H1 (cell line): ENCODE measurements around the gene FAM53B. TPM values are rescaled to one million over a fixed set of nuclear protein-coding genes. Genes with fewer than 3 reads are reported as not detected.
"Not testable (repeated sequence)": the region's sequence is repeated elsewhere in the genome, so short reads cannot be mapped to it uniquely, and the experiment has no call there.

ENCODE experiments used
- CTCF ChIA-PET: fragments of 300-600 bp; sonication (Branson Sonifier 250); formaldehyde crosslinking; loops from one replicate; lab custom pipeline; 2021; ENCODE audit not compliant: partially characterized antibody; lab: Charles Lee
- POLR2A ChIA-PET: fragments of 300-600 bp; sonication (Branson Sonifier 250); formaldehyde crosslinking; loops from one replicate; lab custom pipeline; 2021; ENCODE audit warnings: inconsistent platforms; ENCODE audit not compliant: partially characterized antibody; lab: Charles Lee
- DNase-seq, 2 experiments: peaks; one replicate each; pipeline versions ENCODE4 v3.0.0 to v3.0.0-alpha.2; 2010 to 2022; ENCODE audit warnings: low spot score in 2 of 2, low read depth in 1 of 2, mixed read lengths in 1 of 2
- FAIRE-seq: peaks from 2 replicates; lab custom pipeline; 2011; peaks lifted over from hg19 to GRCh38; lab: Jason Lieb, UNC
- H2AFZ ChIP-seq: 2 replicates; pipeline ENCODE4 v1.8.1; 2012; ENCODE audit warnings: low read length, inconsistent platforms
- H2AK5ac ChIP-seq: 2 replicates; pipeline ENCODE4 v1.6.1; 2013; ENCODE audit warnings: low read depth, low read length
- H2BK120ac ChIP-seq: replicated peaks from 2 replicates; pipeline ENCODE3; 2013; ENCODE audit warnings: low read depth, low read length, inconsistent platforms
- H2BK12ac ChIP-seq: 2 replicates; pipeline ENCODE4 v1.6.1; 2013; ENCODE audit warnings: low read depth, low read length
- H2BK15ac ChIP-seq: 2 replicates; pipeline ENCODE4 v1.6.1; 2013; ENCODE audit warnings: low read length
- H2BK20ac ChIP-seq: 2 replicates; pipeline ENCODE4 v1.6.1; 2013; ENCODE audit warnings: low read length
- H2BK5ac ChIP-seq: 2 replicates; pipeline ENCODE4 v1.6.1; 2013; ENCODE audit warnings: low read depth, low read length
- H3K14ac ChIP-seq: 2 replicates; pipeline ENCODE4 v1.6.1; 2013; ENCODE audit warnings: inconsistent platforms; ENCODE audit not compliant: insufficient read length
- H3K18ac ChIP-seq: 2 replicates; pipeline ENCODE4 v1.6.1; 2013; ENCODE audit warnings: low read length; ENCODE audit errors: extremely low read depth
- H3K23ac ChIP-seq: 2 replicates; pipeline ENCODE4 v1.6.1; 2013; ENCODE audit warnings: inconsistent platforms; ENCODE audit not compliant: insufficient read length
- H3K23me2 ChIP-seq: 2 replicates; pipeline ENCODE4 v1.6.1; 2013; ENCODE audit warnings: low read depth, low read length
- H3K27ac ChIP-seq: 2 replicates; pipeline ENCODE4 v1.6.1; 2011; ENCODE audit warnings: low read depth, low read length, inconsistent platforms
- H3K27me3 ChIP-seq, 4 experiments: replicated peaks in 1 of 4; 1 replicate in 1 of 4; 2 replicates in 3 of 4; pipeline versions ENCODE4 v1.6.1 to v1.8.1; 2011 to 2013; ENCODE audit warnings: low read length in 3 of 4, mild to moderate bottlenecking in 3 of 4, inconsistent platforms in 2 of 4, mixed read lengths in 2 of 4, moderate library complexity in 1 of 4; ENCODE audit not compliant: control insufficient read depth in 3 of 4, insufficient read depth in 3 of 4; ENCODE audit errors: extremely low read depth in 1 of 4
- H3K36me3 ChIP-seq, 4 experiments: 2 replicates each; pipeline versions ENCODE4 v1.6.1 to v1.8.1; 2011 to 2013; ENCODE audit warnings: mild to moderate bottlenecking in 4 of 4, low read length in 3 of 4, moderate library complexity in 2 of 4, control low read depth in 1 of 4, inconsistent platforms in 1 of 4; ENCODE audit not compliant: insufficient read depth in 4 of 4, control insufficient read depth in 2 of 4
- H3K4ac ChIP-seq: replicated peaks from 2 replicates; pipeline ENCODE3; 2013; ENCODE audit warnings: low read length, low read depth, mixed read lengths, inconsistent platforms; ENCODE audit not compliant: insufficient read length
- H3K4me1 ChIP-seq, 4 experiments: replicated peaks in 1 of 4; 1 replicate in 1 of 4; 2 replicates in 3 of 4; pipeline versions ENCODE4 v1.6.1 to v1.8.1; 2011 to 2013; ENCODE audit warnings: low read length in 3 of 4, inconsistent platforms in 2 of 4, mixed read lengths in 1 of 4; ENCODE audit not compliant: insufficient read depth in 4 of 4, control insufficient read depth in 3 of 4
- H3K4me2 ChIP-seq, 2 experiments: 2 replicates each; pipeline versions ENCODE4 v1.6.1 to v1.8.1; 2011 to 2013; ENCODE audit warnings: low read depth in 2 of 2, low read length in 2 of 2, control low read depth in 1 of 2, inconsistent platforms in 1 of 2, mild to moderate bottlenecking in 1 of 2; ENCODE audit not compliant: insufficient read depth in 1 of 2
- H3K4me3 ChIP-seq, 4 experiments: fragments of 200-600, 300-600 bp in 1 of 4; sonication (generic), shearing (Covaris generic), sonication (Bioruptor Twin) in 1 of 4; 2 replicates each; pipeline versions ENCODE4 v1.5.1 to v1.8.1; 2011 to 2016; ENCODE audit warnings: low read length in 4 of 4, low read depth in 3 of 4, control low read depth in 2 of 4, inconsistent platforms in 2 of 4, mild to moderate bottlenecking in 2 of 4, mixed read lengths in 1 of 4, moderate library complexity in 1 of 4; ENCODE audit not compliant: insufficient read depth in 2 of 4; ENCODE audit errors: extremely low read depth in 1 of 4
- H3K56ac ChIP-seq: replicated peaks from 2 replicates; pipeline ENCODE3; 2013; ENCODE audit warnings: low read depth, mild to moderate bottlenecking, mixed read lengths, low read length, inconsistent platforms; ENCODE audit not compliant: insufficient read length
- H3K79me1 ChIP-seq: 2 replicates; pipeline ENCODE4 v1.6.1; 2013; ENCODE audit warnings: low read depth, low read length, control low read depth
- H3K79me2 ChIP-seq, 2 experiments: 2 replicates each; pipeline versions ENCODE4 v1.6.1 to v1.8.1; 2012 to 2013; ENCODE audit warnings: low read length in 2 of 2, mild to moderate bottlenecking in 2 of 2, inconsistent platforms in 1 of 2; ENCODE audit not compliant: insufficient read depth in 2 of 2, control insufficient read depth in 1 of 2
- H3K9ac ChIP-seq, 4 experiments: replicated peaks in 1 of 4; 1 replicate in 1 of 4; 2 replicates in 3 of 4; pipeline versions ENCODE4 v1.6.1 to v1.8.1; 2011 to 2013; ENCODE audit warnings: low read depth in 3 of 4, low read length in 3 of 4, control low read depth in 2 of 4, mild to moderate bottlenecking in 2 of 4, moderate library complexity in 2 of 4, inconsistent platforms in 1 of 4; ENCODE audit errors: extremely low read depth in 1 of 4
- H3K9me3 ChIP-seq, 2 experiments: 2 replicates each; pipeline versions ENCODE4 v1.6.1 to v1.8.1; 2012 to 2013; ENCODE audit warnings: mild to moderate bottlenecking in 2 of 2, moderate library complexity in 2 of 2, control low read depth in 1 of 2, inconsistent platforms in 1 of 2, low read depth in 1 of 2, low read length in 1 of 2, mixed read lengths in 1 of 2; ENCODE audit not compliant: insufficient read depth in 2 of 2
- H4K20me1 ChIP-seq, 2 experiments: replicated peaks in 1 of 2; 2 replicates each; pipeline versions ENCODE3 to v1.8.1; 2011 to 2013; ENCODE audit warnings: inconsistent platforms in 2 of 2, low read length in 2 of 2, mild to moderate bottlenecking in 1 of 2; ENCODE audit not compliant: insufficient read depth in 2 of 2, control insufficient read depth in 1 of 2
- H4K5ac ChIP-seq: 2 replicates; pipeline ENCODE4 v1.6.1; 2013; ENCODE audit warnings: low read length, low read depth, mixed read lengths, inconsistent platforms; ENCODE audit not compliant: insufficient read length
- H4K8ac ChIP-seq: 2 replicates; pipeline ENCODE4 v1.8.0; 2013; ENCODE audit warnings: mild to moderate bottlenecking, moderate library complexity, low read length, inconsistent platforms; ENCODE audit not compliant: insufficient read depth; ENCODE audit errors: extremely low read depth
- H4K91ac ChIP-seq: replicated peaks from 2 replicates; pipeline ENCODE3; 2013; ENCODE audit warnings: low read length, mixed read lengths, inconsistent platforms; ENCODE audit not compliant: insufficient read length
- WGBS, 2 experiments: shearing (Covaris generic) in 1 of 2; methylation state at CpG; one replicate each; pipeline versions ENCODE4 v1.1.6 to v1.1.7; 2013 to 2015; ENCODE audit warnings: low lambda C conversion rate in 2 of 2, mixed read lengths in 2 of 2, inconsistent platforms in 1 of 2, low coverage in 1 of 2, missing lambda C conversion rate in 1 of 2; ENCODE audit not compliant: insufficient replicate concordance in 2 of 2, insufficient coverage in 1 of 2, insufficient read length in 1 of 2; ENCODE audit errors: extremely low coverage in 1 of 2, missing lambda C conversion rate in 1 of 2; 5-methylcytosine and 5-hydroxymethylcytosine counted together
- polyA plus RNA-seq, 7 experiments: library from polyadenylated mRNA; depleted of rRNA in 3 of 7; stranded (reverse) in 5 of 7; unstranded in 2 of 7; fragments of >200 nt in 5 of 7; fragments of 200-250 nt in 2 of 7; gene quantifications; 1 replicate in 5 of 7; 2 replicates in 1 of 7; 4 replicates in 1 of 7; pipeline versions ENCODE4 v1.2.1 to v1.2.3, GENCODE V29; 2011 to 2013; ENCODE audit warnings: missing spikeins in 2 of 7, mixed read lengths in 2 of 7
- total RNA-seq: library from RNA; stranded (reverse); fragmentation: NEBNext Ultra II Directional; extraction: Animal tissue kit (Norgen Biotek cat#: 25700); gene quantifications from 2 replicates; pipeline ENCODE4 v1.2.1, GENCODE V29; 2021

The FAM53B gene
- total and polyA plus RNA-seq, 2 of the 8 experiments (the other 6 are each of a cell fraction or from before 2014, with no cell fraction given): 5.3 to 14.4 TPM

DNA sequence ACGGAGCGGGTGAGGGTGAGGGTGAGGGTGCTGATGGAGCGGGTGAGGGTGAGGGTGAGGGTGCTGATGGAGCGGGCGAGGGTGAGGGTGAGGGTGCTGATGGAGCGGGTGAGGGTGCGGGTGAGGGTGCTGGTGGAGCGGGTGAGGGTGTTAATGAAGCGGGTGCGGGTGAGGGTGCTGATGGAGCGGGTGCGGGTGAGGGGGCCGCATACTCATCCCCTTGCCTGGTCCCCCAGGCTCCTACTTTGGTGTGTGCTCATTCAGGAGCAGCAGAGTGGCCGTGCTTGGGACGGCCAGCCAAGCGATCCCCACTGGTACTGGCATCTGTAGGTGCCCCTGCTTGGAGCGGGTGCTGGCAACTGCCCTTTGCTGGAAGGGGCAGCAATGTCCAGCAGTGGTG is 133.3 kb downstream of the FAM53B start:
- not testable (repeated sequence) for H3K14ac ChIP-seq, H4K8ac ChIP-seq, H3K9ac ChIP-seq, H3K4me1 ChIP-seq, H3K4me2 ChIP-seq, H4K91ac ChIP-seq, H3K27ac ChIP-seq, DNase-seq, H4K20me1 ChIP-seq, H3K9me3 ChIP-seq, H2BK120ac ChIP-seq, H3K23ac ChIP-seq, H2BK20ac ChIP-seq, H3K79me2 ChIP-seq, H3K36me3 ChIP-seq, H2BK15ac ChIP-seq, H3K18ac ChIP-seq, H4K5ac ChIP-seq, H3K56ac ChIP-seq, H3K4me3 ChIP-seq, H3K27me3 ChIP-seq, H2AK5ac ChIP-seq, H3K4ac ChIP-seq, H2AFZ ChIP-seq, FAIRE-seq, H3K79me1 ChIP-seq, H3K23me2 ChIP-seq, H2BK12ac ChIP-seq, H2BK5ac ChIP-seq
- WGBS, 2 experiments: 95% methylated on average over 4 of the region's 17 CpGs; no CpG with 5 or more reads in 1 of the 2 experiments
- ChIA-PET CTCF (interaction anchor here (1.2 to 2.7 kb wide), 2 partner anchors 10 to 32 kb away, joined by 3 to 12 read pairs; no protein-coding TSS in a partner anchor), POLR2A (interaction anchor here (1.3 kb wide), 1 partner anchor 16 kb away, joined by 4 read pairs; no protein-coding TSS in a partner anchor)

DNA sequence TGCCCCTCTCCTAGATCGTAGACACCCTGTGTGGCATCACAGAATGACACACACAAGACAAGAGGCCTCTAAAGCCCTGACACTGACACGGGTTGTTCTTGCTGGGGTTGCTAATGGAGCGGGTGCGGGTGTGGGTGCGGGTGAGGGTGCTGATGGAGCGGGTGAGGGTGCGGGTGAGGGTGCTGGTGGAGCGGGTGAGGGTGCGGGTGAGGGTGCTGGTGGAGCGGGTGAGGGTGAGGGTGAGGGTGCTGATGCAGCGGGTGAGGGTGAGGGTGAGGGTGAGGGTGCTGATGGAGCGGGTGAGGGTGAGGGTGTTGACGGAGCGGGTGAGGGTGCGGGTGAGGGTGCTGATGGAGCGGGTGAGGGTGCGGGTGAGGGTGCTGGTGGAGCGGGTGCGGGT is 134.0 kb downstream of the FAM53B start:
- CTCF ChIA-PET: interaction anchor here (1.0 to 2.0 kb wide), 2 partner anchors 49 to 50 kb away, joined by 4 to 5 read pairs; no protein-coding TSS in a partner anchor

More for the DNA sequence above, 134.0 kb downstream of the FAM53B start:
- H2AFZ ChIP-seq, H3K23me2 ChIP-seq, H4K20me1 ChIP-seq, H3K56ac ChIP-seq, H2BK5ac ChIP-seq, H3K14ac ChIP-seq, H2AK5ac ChIP-seq, H3K4ac ChIP-seq, H3K4me2 ChIP-seq, H3K27ac ChIP-seq, H3K18ac ChIP-seq, H2BK120ac ChIP-seq, H4K91ac ChIP-seq, DNase-seq, H2BK12ac ChIP-seq, POLR2A ChIA-PET, H3K79me2 ChIP-seq, H3K4me1 ChIP-seq, H3K79me1 ChIP-seq, H3K36me3 ChIP-seq, H3K9me3 ChIP-seq, H3K23ac ChIP-seq, H4K5ac ChIP-seq, H3K9ac ChIP-seq, H3K27me3 ChIP-seq, H2BK20ac ChIP-seq, H3K4me3 ChIP-seq, FAIRE-seq, H2BK15ac ChIP-seq: not testable (repeated sequence)
- WGBS, 2 experiments: 91% methylated on average over 7 of the region's 19 CpGs; no CpG with 5 or more reads in 1 of the 2 experiments
- H4K8ac ChIP-seq: 0 out of 2 replicates have a peak overlapping the region, but pooled peaks have one; percentile 25
